GM12878 (cell line): ENCODE results near the gene SEMA5A. TPM values are rescaled to one million over a fixed set of nuclear protein-coding genes. Genes with fewer than 3 reads are reported as not detected.

ENCODE experiments used
- ATAC-seq: fragments of 200-7000 bp; cut with Tn5 transposase; 3 replicates; pipeline ENCODE4 v1.9.1; 2020; ENCODE audit warnings: mild to moderate bottlenecking, moderate library complexity
- BruUV-seq: library from RNA; stranded (reverse); fragments of 400-500 nt; replicated peaks from 2 replicates; lab custom pipeline; 2021; lab: Mats Ljungman, UMichigan
- CTCF ChIA-PET: fragments of 300-600 bp; sonication (Branson Sonifier 250); formaldehyde crosslinking; extraction: SDS; loops from one replicate; lab custom pipeline; 2021; ENCODE audit warnings: inconsistent platforms; lab: Yijun Ruan, JAX
- POLR2A ChIA-PET: fragments of 350-600 bp; formaldehyde crosslinking; extraction: SDS; loops from one replicate; lab custom pipeline; 2021; ENCODE audit warnings: inconsistent platforms; lab: Charles Lee
- RAD21 ChIA-PET: fragments of 300-600 bp; sonication (Branson Sonifier 250); formaldehyde crosslinking; loops from one replicate; lab custom pipeline; 2023; ENCODE audit warnings: antibody characterized with exemption; ENCODE audit not compliant: unreplicated experiment; lab: Charles Lee
- SMC1A ChIA-PET: fragments of 300-600 bp; sonication (Branson Sonifier 250); formaldehyde crosslinking; loops from one replicate; lab custom pipeline; 2023; ENCODE audit not compliant: unreplicated experiment, uncharacterized antibody; lab: Charles Lee
- DNase-seq: peaks from one replicate; pipeline ENCODE4 v3.0.0-alpha.2; 2011; ENCODE audit warnings: low read depth, low spot score
- FAIRE-seq: peaks from 3 replicates; lab custom pipeline; 2011; peaks lifted over from hg19 to GRCh38; lab: Jason Lieb, UNC
- H2AFZ ChIP-seq: 2 replicates; pipeline ENCODE4 v1.6.0; 2011; ENCODE audit warnings: low read depth, low read length, control low read depth; ENCODE audit not compliant: control insufficient read depth
- H3K27ac ChIP-seq: 2 replicates; pipeline ENCODE4 v1.5.1; 2011; ENCODE audit warnings: control low read depth; ENCODE audit not compliant: control insufficient read depth, insufficient read depth
- H3K27me3 ChIP-seq, 2 experiments: replicated peaks in 1 of 2; 2 replicates each; pipeline versions ENCODE4 v1.6.0 to v1.6.1; 2011; ENCODE audit warnings: low read length in 1 of 2; ENCODE audit not compliant: control insufficient read depth in 2 of 2, insufficient read depth in 2 of 2
- H3K36me3 ChIP-seq, 2 experiments: 2 replicates each; pipeline ENCODE4 v1.5.1; 2011; ENCODE audit warnings: low read length in 1 of 2; ENCODE audit not compliant: control insufficient read depth in 2 of 2, insufficient read depth in 2 of 2
- H3K4me1 ChIP-seq: 2 replicates; pipeline ENCODE4 v1.6.1; 2011; ENCODE audit warnings: mild to moderate bottlenecking, low read length, moderate library complexity, mixed read lengths; ENCODE audit not compliant: control insufficient read depth, insufficient read depth
- H3K4me2 ChIP-seq: 2 replicates; pipeline ENCODE4 v1.6.0; 2011; ENCODE audit warnings: control low read depth; ENCODE audit not compliant: control insufficient read depth, insufficient read depth
- H3K4me3 ChIP-seq: fragments of 200-600 bp; sonication (generic); 2 replicates; pipeline ENCODE4 v1.5.1; 2016
- H3K79me2 ChIP-seq: 2 replicates; pipeline ENCODE4 v1.6.0; 2011; ENCODE audit warnings: low read length; ENCODE audit not compliant: control insufficient read depth, insufficient read depth
- H3K9ac ChIP-seq: 2 replicates; pipeline ENCODE4 v1.8.0; 2011; ENCODE audit warnings: low read length, control low read depth, mixed read lengths; ENCODE audit not compliant: control insufficient read depth, insufficient read depth
- H3K9me3 ChIP-seq: replicated peaks from 3 replicates; pipeline ENCODE4 v1.5.1; 2011; ENCODE audit warnings: mild to moderate bottlenecking, low read length; ENCODE audit not compliant: control insufficient read depth, insufficient read depth
- H4K20me1 ChIP-seq: 2 replicates; pipeline ENCODE4 v1.6.0; 2011; ENCODE audit not compliant: control insufficient read depth, insufficient read depth
- ASH2L ChIP-seq: fragments of 300-600, 200-600 bp; sonication (generic); IDR thresholded peaks from 2 replicates; pipeline ENCODE4 v1.6.1; 2017; ENCODE audit warnings: low read depth, mild to moderate bottlenecking, borderline replicate concordance
- CBX5 ChIP-seq: sonication (generic); IDR thresholded peaks from 2 replicates; pipeline ENCODE4 v1.6.1; 2016; ENCODE audit warnings: low read depth, moderate library complexity, mild to moderate bottlenecking, inconsistent platforms
- CHD4 ChIP-seq: fragments of 200-600 bp; sonication (generic); IDR thresholded peaks from 2 replicates; pipeline ENCODE4 v1.6.1; 2016; ENCODE audit warnings: mild to moderate bottlenecking
- CREB1 ChIP-seq: IDR thresholded peaks from 2 replicates; pipeline ENCODE4 v1.6.1; 2012; ENCODE audit warnings: low read depth, mild to moderate bottlenecking, inconsistent platforms
- ESRRA ChIP-seq: IDR thresholded peaks from 2 replicates; pipeline ENCODE4 v1.6.1; 2012; ENCODE audit warnings: mild to moderate bottlenecking, low read length, improper control_type of control experiment
- HDAC6 ChIP-seq: fragments of 200-600 bp; sonication (generic); IDR thresholded peaks from one replicate; pipeline ENCODE4 v1.8.0; 2017; ENCODE audit warnings: antibody characterized with exemption; ENCODE audit not compliant: unreplicated experiment
- IRF4 ChIP-seq: IDR thresholded peaks from 2 replicates; pipeline ENCODE4 v1.6.1; 2011; ENCODE audit warnings: low read depth, low read length
- MTA3 ChIP-seq: IDR thresholded peaks from 2 replicates; pipeline ENCODE4 v1.6.1; 2012; ENCODE audit warnings: low read length, inconsistent platforms, borderline replicate concordance
- NFYA ChIP-seq: IDR thresholded peaks from 2 replicates; pipeline ENCODE4 v1.6.1; 2011; ENCODE audit warnings: low read depth, mild to moderate bottlenecking, low read length, improper control_type of control experiment, borderline replicate concordance
- ZNF217 ChIP-seq: fragments of 450-650 bp; IDR thresholded peaks from 2 replicates; pipeline ENCODE4 v1.6.1; 2017; ENCODE audit warnings: antibody characterized with exemption, mild to moderate bottlenecking
- WGBS: methylation state at CpG from one replicate; pipeline ENCODE4 v1.1.6; 2016; ENCODE audit warnings: low lambda C conversion rate; ENCODE audit not compliant: insufficient replicate concordance, insufficient coverage; ENCODE audit errors: missing lambda C conversion rate; 5-methylcytosine and 5-hydroxymethylcytosine counted together
- in situ Hi-C: fragments of 300-500 bp; cut with MboI; formaldehyde crosslinking; loops from 9 replicates; pipeline ENCODE4 v1.14.3; 2018; ENCODE audit warnings: mixed read lengths
- intact Hi-C: fragments of 100-400 bp; cut with micrococcal nuclease; formaldehyde crosslinking; loops from one replicate; pipeline ENCODE4 v1.14.2; 2022; ENCODE audit not compliant: unreplicated experiment
- polyA plus RNA-seq, 11 experiments: library from polyadenylated mRNA; depleted of rRNA in 4 of 11; unstranded in 6 of 11; stranded (reverse) in 5 of 11; fragments of >200 nt; fragmentation: Nextera tagmentation in 4 of 11; fragmentation: Illumina TruSeq in 1 of 11; extraction: Ambion mirVana in 4 of 11; extraction: Trizol in 1 of 11; gene quantifications; 1 replicate in 1 of 11; 2 replicates in 10 of 11; pipeline versions ENCODE4 v1.2.1 to v1.2.3, GENCODE V29; 2011 to 2016; ENCODE audit warnings: inconsistent platforms in 2 of 11, missing spikeins in 2 of 11, low read depth in 1 of 11
- total RNA-seq, 4 experiments: library from RNA; depleted of rRNA in 3 of 4; stranded (reverse); fragments of >200 nt in 3 of 4; fragmentation: Illumina TruSeq in 1 of 4; extraction: Trizol in 1 of 4; gene quantifications; 2 replicates each; pipeline versions ENCODE4 v1.2.1 to v1.2.3, GENCODE V29; 2013 to 2021
- TF ChIP-seq, protein P1 (sequence below): fragments of 450-650 bp; IDR thresholded peaks from 2 replicates; pipeline ENCODE4 v1.6.1; 2014; ENCODE audit warnings: mild to moderate bottlenecking
- TF ChIP-seq, protein P2 (sequence below): fragments of 450-650 bp; IDR thresholded peaks from 2 replicates; pipeline ENCODE4 v1.6.1; 2017; ENCODE audit warnings: mild to moderate bottlenecking, moderate library complexity
- TF ChIP-seq, protein P3 (sequence below): IDR thresholded peaks from 2 replicates; pipeline ENCODE4 v1.6.1; 2011; ENCODE audit warnings: borderline replicate concordance, low read depth, mild to moderate bottlenecking, moderate library complexity, mixed read lengths, low read length; ENCODE audit not compliant: insufficient read depth; ENCODE audit errors: extremely low read length
- TF ChIP-seq, protein P4 (sequence below): fragments of 450-650 bp; formaldehyde crosslinking; IDR thresholded peaks from 2 replicates; pipeline ENCODE4 v1.4.0; 2022; ENCODE audit warnings: mild to moderate bottlenecking, moderate library complexity

Gene SEMA5A
- total and polyA plus RNA-seq, 10 of the 15 experiments (the other 5 are each of a cell fraction or from before 2014, with no cell fraction given), result 0.03 to 2.4 (median 0.09) TPM; not detected in 1

DNA sequence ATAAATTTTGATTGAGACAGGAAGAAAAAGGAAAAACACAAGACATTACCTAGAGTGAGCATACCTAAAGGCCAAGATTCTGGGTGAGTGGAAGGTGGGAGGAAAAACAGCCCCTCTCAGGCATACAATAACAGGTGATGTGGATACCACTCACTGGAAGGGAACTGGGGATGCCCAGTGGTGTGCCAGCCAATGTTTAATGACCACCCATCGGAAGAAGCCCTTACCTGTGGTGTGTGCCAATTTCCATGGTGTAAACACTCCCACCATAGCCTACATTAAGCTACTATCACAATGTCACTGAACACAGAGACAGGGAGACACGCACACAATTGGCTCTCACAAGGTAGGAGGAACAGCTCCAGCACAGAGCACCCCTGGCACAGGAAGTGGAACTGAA is 63.5 kb downstream of the SEMA5A start (continued):
- TF ChIP-seq, protein P1, sequence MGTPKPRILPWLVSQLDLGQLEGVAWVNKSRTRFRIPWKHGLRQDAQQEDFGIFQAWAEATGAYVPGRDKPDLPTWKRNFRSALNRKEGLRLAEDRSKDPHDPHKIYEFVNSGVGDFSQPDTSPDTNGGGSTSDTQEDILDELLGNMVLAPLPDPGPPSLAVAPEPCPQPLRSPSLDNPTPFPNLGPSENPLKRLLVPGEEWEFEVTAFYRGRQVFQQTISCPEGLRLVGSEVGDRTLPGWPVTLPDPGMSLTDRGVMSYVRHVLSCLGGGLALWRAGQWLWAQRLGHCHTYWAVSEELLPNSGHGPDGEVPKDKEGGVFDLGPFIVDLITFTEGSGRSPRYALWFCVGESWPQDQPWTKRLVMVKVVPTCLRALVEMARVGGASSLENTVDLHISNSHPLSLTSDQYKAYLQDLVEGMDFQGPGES, result no peak
- no peak for TF ChIP-seq CREB1

DNA sequence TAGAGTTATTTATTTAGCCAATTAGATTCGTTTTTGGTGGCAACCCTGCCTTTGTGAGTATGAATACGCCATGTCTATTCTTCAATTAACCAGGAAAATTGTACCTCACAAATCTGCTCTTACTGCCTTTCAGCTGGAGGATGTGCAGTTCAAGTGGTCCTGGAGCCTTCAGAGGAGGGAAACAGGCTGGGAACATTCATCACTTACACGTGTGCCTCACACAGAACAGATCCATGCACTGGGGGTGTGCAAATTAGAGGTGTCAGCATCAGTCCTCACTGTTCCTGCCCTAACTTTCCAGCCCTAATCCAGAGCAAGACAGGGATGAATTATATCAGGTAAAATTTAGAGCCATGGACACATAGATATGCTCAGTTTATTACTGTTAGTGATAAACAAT is 65.4 kb downstream of the SEMA5A start:
- ChIA-PET SMC1A (no interaction called here), POLR2A (no interaction called here), CTCF (no interaction called here), RAD21 (no interaction called here)
- no peak overlapping the region for H3K9ac ChIP-seq
- DNase-seq (no peak), ATAC-seq (no peak), FAIRE-seq (no peak)
- H3K9me3 ChIP-seq, result no peaks in the 10 kb centered on the region; the same call in 1 of the 3 replicates
- H3K4me3 ChIP-seq, result no peak overlapping the region
- no peaks in the 10 kb centered on the region for H3K4me1 ChIP-seq
- WGBS, result 27% methylated on average over 3 of the region's 3 CpGs
- H3K4me2 ChIP-seq, result no peak overlapping the region
- no peaks in the 10 kb centered on the region for H4K20me1 ChIP-seq
- intact Hi-C loops, result no loop called here
- H3K27me3 ChIP-seq, result no peaks in the 10 kb centered on the region
- H2AFZ ChIP-seq, result no peak overlapping the region
- H3K79me2 ChIP-seq, result no peaks in the 10 kb centered on the region
- H3K27ac ChIP-seq, result no peak overlapping the region
- BruUV-seq, result no TSS peak
- in situ Hi-C loops, result no loop called here
- no peaks in the 10 kb centered on the region for H3K36me3 ChIP-seq
- no peak for TF ChIP-seq MTA3
- TF ChIP-seq CBX5, result no peak
- TF ChIP-seq, protein P2, sequence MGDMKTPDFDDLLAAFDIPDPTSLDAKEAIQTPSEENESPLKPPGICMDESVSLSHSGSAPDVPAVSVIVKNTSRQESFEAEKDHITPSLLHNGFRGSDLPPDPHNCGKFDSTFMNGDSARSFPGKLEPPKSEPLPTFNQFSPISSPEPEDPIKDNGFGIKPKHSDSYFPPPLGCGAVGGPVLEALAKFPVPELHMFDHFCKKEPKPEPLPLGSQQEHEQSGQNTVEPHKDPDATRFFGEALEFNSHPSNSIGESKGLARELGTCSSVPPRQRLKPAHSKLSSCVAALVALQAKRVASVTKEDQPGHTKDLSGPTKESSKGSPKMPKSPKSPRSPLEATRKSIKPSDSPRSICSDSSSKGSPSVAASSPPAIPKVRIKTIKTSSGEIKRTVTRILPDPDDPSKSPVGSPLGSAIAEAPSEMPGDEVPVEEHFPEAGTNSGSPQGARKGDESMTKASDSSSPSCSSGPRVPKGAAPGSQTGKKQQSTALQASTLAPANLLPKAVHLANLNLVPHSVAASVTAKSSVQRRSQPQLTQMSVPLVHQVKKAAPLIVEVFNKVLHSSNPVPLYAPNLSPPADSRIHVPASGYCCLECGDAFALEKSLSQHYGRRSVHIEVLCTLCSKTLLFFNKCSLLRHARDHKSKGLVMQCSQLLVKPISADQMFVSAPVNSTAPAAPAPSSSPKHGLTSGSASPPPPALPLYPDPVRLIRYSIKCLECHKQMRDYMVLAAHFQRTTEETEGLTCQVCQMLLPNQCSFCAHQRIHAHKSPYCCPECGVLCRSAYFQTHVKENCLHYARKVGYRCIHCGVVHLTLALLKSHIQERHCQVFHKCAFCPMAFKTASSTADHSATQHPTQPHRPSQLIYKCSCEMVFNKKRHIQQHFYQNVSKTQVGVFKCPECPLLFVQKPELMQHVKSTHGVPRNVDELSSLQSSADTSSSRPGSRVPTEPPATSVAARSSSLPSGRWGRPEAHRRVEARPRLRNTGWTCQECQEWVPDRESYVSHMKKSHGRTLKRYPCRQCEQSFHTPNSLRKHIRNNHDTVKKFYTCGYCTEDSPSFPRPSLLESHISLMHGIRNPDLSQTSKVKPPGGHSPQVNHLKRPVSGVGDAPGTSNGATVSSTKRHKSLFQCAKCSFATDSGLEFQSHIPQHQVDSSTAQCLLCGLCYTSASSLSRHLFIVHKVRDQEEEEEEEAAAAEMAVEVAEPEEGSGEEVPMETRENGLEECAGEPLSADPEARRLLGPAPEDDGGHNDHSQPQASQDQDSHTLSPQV, result no peak
- TF ChIP-seq HDAC6, result no peak
- no peak for TF ChIP-seq ASH2L
- TF ChIP-seq CHD4, result no peak
- TF ChIP-seq IRF4, result no peak
- TF ChIP-seq ESRRA, result no peak
- TF ChIP-seq, protein P3, sequence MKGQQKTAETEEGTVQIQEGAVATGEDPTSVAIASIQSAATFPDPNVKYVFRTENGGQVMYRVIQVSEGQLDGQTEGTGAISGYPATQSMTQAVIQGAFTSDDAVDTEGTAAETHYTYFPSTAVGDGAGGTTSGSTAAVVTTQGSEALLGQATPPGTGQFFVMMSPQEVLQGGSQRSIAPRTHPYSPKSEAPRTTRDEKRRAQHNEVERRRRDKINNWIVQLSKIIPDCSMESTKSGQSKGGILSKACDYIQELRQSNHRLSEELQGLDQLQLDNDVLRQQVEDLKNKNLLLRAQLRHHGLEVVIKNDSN, result no peak
- no peak for TF ChIP-seq ZNF217
- no peak for TF ChIP-seq NFYA
- TF ChIP-seq, protein P4, sequence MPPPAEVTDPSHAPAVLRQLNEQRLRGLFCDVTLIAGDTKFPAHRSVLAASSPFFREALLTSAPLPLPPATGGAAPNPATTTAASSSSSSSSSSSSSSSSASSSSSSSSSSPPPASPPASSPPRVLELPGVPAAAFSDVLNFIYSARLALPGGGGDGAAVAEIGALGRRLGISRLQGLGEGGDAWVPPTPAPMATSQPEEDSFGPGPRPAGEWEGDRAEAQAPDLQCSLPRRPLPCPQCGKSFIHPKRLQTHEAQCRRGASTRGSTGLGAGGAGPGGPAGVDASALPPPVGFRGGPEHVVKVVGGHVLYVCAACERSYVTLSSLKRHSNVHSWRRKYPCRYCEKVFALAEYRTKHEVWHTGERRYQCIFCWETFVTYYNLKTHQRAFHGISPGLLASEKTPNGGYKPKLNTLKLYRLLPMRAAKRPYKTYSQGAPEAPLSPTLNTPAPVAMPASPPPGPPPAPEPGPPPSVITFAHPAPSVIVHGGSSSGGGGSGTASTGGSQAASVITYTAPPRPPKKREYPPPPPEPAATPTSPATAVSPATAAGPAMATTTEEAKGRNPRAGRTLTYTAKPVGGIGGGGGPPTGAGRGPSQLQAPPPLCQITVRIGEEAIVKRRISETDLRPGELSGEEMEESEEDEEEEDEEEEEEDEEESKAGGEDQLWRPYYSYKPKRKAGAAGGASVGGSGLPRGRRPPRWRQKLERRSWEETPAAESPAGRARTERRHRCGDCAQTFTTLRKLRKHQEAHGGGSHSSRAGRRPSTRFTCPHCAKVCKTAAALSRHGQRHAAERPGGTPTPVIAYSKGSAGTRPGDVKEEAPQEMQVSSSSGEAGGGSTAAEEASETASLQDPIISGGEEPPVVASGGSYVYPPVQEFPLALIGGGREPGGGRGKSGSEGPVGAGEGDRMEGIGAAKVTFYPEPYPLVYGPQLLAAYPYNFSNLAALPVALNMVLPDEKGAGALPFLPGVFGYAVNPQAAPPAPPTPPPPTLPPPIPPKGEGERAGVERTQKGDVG (CRISPR knock-in tag), result no peak
